ENCODE data around the gene YLPM1. TPM values are rescaled to one million over a fixed set of nuclear protein-coding genes. Genes with fewer than 3 reads are reported as not detected.

The YLPM1 gene
- total RNA-seq, 1 donor from 2014 or later = 70.4 TPM

DNA sequence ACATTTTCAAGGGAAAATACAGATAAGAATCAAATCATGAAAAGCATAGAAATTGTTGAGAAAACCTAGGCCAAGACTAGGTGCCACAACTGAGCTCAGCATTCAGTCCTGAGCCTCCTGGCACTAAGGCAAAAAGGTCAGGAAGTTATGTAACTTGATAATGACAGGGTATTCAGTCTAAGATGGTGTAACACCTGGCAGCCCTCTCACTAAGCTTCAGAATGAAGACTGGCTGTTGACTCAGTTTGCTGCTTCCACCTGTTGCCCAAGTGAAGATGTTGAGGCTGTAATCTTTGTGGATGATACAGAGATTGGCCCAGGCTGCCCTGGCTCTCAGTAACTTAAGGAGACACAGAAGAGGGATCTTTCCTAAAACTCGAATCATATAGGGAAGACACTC is 93.2 kb downstream of the YLPM1 start:
- no peak for DNase-seq (ENCODE audit: low spot score)
- Mint-ChIP-seq H3K9me3 (no peaks in the 10 kb centered on the region), H3K36me3 (ENCODE audit: low read depth) (no peaks in the 10 kb centered on the region), H3K27ac (no peak overlapping the region), H3K4me3 (no peak overlapping the region), H3K4me1 (ENCODE audit: low read depth) (peaks cover 21% of the 10 kb centered on the region), H3K27me3 (ENCODE audit: insufficient read depth) (no peaks in the 10 kb centered on the region)
- intact Hi-C loops (cut with micrococcal nuclease) = no loop called here

DNA sequence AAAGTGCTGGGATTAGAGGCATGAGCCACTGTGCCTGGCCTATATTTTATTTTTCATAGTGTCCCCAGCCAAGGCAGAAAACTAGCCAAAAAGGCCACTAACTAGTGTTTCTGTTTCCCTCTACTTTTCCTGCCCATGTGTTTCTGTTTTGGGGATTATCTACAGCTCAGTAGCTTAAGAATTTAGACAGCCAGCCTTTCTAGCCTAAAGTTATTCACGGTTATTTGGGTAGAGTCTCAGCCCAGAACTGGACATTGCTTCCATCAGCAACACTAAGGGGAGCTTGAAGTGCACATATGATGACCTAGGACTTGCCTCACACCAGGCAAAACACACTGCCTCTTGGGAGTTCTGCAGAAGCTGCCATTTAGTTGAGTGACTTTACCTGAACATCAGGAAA is 94.9 kb downstream of the YLPM1 start:
- H3K4me3 Mint-ChIP-seq = no peak overlapping the region

DNA sequence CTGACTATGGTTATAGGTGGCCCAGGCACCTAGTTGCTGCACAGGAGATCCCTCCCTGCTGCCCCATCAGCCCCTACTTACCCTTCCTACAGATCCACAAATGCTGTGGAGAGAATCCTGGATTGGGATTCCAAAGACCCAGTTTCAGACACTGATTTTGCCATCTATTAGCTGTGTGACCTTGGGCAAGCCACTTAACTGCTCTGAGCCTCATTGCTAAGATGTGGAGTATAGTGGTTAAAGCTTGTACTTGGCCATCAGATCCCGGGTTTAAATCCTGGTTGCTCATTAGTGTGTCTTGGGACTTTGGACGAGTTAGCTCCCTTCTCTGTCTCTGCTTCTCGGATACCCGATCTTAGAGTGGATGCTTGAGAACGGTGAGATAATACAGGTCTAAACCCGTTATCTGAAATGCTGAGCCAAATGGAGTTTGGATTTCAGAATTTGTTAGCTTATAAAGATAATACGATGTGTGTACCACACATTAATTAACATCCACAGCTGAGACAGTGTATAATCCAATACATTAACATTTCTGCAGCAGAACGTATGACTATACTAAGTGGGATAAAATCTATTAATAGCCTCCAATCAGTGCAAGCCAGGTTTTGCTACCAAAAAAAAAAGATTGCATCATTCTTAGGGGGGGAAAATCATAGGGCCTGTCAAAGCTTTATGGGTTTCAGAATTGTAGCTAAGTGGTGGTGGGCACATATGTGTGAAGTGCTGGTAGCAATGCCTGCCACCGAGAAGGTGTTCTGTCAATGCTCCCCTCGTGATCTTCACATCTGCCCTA is 96.8 kb downstream of the YLPM1 start:
- Mint-ChIP-seq H3K36me3 (ENCODE audit: low read depth) (no peaks in the 10 kb centered on the region), H3K9me3 (no peaks in the 10 kb centered on the region), H3K27ac (no peak overlapping the region), H3K27me3 (ENCODE audit: insufficient read depth) (no peaks in the 10 kb centered on the region), H3K4me1 (ENCODE audit: low read depth) (peaks cover 11% of the 10 kb centered on the region), H3K4me3 (no peak overlapping the region)
- DNase-seq (ENCODE audit: low spot score) = no peak
- intact Hi-C loops (cut with micrococcal nuclease) = no loop called here

More for the DNA sequence above, 94.9 kb downstream of the YLPM1 start:
- Mint-ChIP-seq H3K36me3 (ENCODE audit: low read depth) (no peaks in the 10 kb centered on the region), H3K27me3 (ENCODE audit: insufficient read depth) (no peaks in the 10 kb centered on the region), H3K27ac (no peak overlapping the region), H3K4me1 (ENCODE audit: low read depth) (peaks cover 12% of the 10 kb centered on the region), H3K9me3 (no peaks in the 10 kb centered on the region)
- DNase-seq (ENCODE audit: low spot score) = no peak
- intact Hi-C loops (cut with micrococcal nuclease) = no loop called here

GRCh38 chr14:74860899-74861733 is 98.0 kb downstream of the YLPM1 start:
- H3K4me3 Mint-ChIP-seq = no peak overlapping the region
- intact Hi-C loops (cut with micrococcal nuclease) = loop anchor here (1.0 kb wide), 4 partner anchors 21 to 227 kb away; no protein-coding TSS in a partner anchor
- peak; percentile 81 for DNase-seq (ENCODE audit: low spot score)
- no peak overlapping the region for H3K27ac Mint-ChIP-seq
- no peaks in the 10 kb centered on the region for H3K9me3 Mint-ChIP-seq
- peaks cover 12% of the 10 kb centered on the region for H3K4me1 Mint-ChIP-seq (ENCODE audit: low read depth)
- peaks cover 1% of the 10 kb centered on the region for H3K27me3 Mint-ChIP-seq (ENCODE audit: insufficient read depth)
- no peaks in the 10 kb centered on the region for H3K36me3 Mint-ChIP-seq (ENCODE audit: low read depth)

- H3K36me3 Mint-ChIP-seq (ENCODE audit: low read depth) = no peaks in the 10 kb centered on the region
- no peak overlapping the region for H3K27ac Mint-ChIP-seq
- H3K4me3 Mint-ChIP-seq = no peak overlapping the region
- peaks cover 2% of the 10 kb centered on the region for H3K27me3 Mint-ChIP-seq (ENCODE audit: insufficient read depth)
- intact Hi-C loops (cut with micrococcal nuclease) = loop anchor here (1.0 kb wide), 4 partner anchors 21 to 227 kb away; no protein-coding TSS in a partner anchor
- peaks cover 18% of the 10 kb centered on the region for H3K4me1 Mint-ChIP-seq (ENCODE audit: low read depth)
- H3K9me3 Mint-ChIP-seq = no peaks in the 10 kb centered on the region
- no peak for DNase-seq (ENCODE audit: low spot score)
These were observed 98.6 kb downstream of the YLPM1 start for GRCh38 chr14:74861734-74862090.

GRCh38 chr14:74863274-74863673 is 100.2 kb downstream of the YLPM1 start:
- Mint-ChIP-seq H3K27ac (no peak overlapping the region), H3K27me3 (ENCODE audit: insufficient read depth) (peaks cover 2% of the 10 kb centered on the region), H3K9me3 (no peaks in the 10 kb centered on the region), H3K36me3 (ENCODE audit: low read depth) (no peaks in the 10 kb centered on the region), H3K4me3 (no peak overlapping the region), H3K4me1 (ENCODE audit: low read depth) (peaks cover 33% of the 10 kb centered on the region)
- DNase-seq (ENCODE audit: low spot score) = no peak
- intact Hi-C loops (cut with micrococcal nuclease) = no loop called here

DNA sequence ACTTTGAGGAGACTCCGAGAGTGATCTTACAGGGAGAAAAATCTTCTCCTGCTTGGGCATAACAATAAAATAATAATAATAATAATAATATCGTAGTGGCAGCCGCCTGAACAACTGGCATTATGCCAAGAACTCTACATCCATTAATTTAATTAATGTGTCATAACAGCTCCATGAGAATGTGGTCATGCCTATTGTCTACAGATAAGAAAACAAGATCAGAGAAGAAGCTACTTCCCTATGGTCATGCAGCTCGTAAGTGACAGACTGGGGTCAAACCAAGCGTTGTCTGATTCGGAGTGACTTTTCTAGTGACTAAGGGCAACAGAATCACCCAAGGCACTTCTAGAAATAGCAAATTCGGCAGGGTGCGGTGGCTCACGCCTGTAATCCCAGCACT is 101.1 kb downstream of the YLPM1 start:
- DNase-seq (ENCODE audit: low spot score) = no peak
- intact Hi-C loops (cut with micrococcal nuclease) = no loop called here
- Mint-ChIP-seq H3K9me3 (no peaks in the 10 kb centered on the region), H3K4me3 (no peak overlapping the region), H3K27ac (no peak overlapping the region), H3K4me1 (ENCODE audit: low read depth) (peaks cover 35% of the 10 kb centered on the region), H3K36me3 (ENCODE audit: low read depth) (no peaks in the 10 kb centered on the region), H3K27me3 (ENCODE audit: insufficient read depth) (peaks cover 2% of the 10 kb centered on the region)

- no peak overlapping the region for H3K4me3 Mint-ChIP-seq
- no peak for DNase-seq (ENCODE audit: low spot score)
- peaks cover 2% of the 10 kb centered on the region for H3K27me3 Mint-ChIP-seq (ENCODE audit: insufficient read depth)
- H3K9me3 Mint-ChIP-seq = no peaks in the 10 kb centered on the region
- H3K36me3 Mint-ChIP-seq (ENCODE audit: low read depth) = no peaks in the 10 kb centered on the region
- intact Hi-C loops (cut with micrococcal nuclease) = no loop called here
- peaks cover 35% of the 10 kb centered on the region for H3K4me1 Mint-ChIP-seq (ENCODE audit: low read depth)
- no peak overlapping the region for H3K27ac Mint-ChIP-seq
These were observed 102.0 kb downstream of the YLPM1 start for GRCh38 chr14:74865156-74865555.

- intact Hi-C loops (cut with micrococcal nuclease) = no loop called here
- peak overlapping the region; percentile 59 for H3K27ac Mint-ChIP-seq
- no peaks in the 10 kb centered on the region for H3K36me3 Mint-ChIP-seq (ENCODE audit: low read depth)
- H3K4me3 Mint-ChIP-seq = no peak overlapping the region
- H3K27me3 Mint-ChIP-seq (ENCODE audit: insufficient read depth) = peaks cover 2% of the 10 kb centered on the region
- H3K4me1 Mint-ChIP-seq (ENCODE audit: low read depth) = peaks cover 29% of the 10 kb centered on the region
- no peaks in the 10 kb centered on the region for H3K9me3 Mint-ChIP-seq
- no peak for DNase-seq (ENCODE audit: low spot score)
These were observed 103.7 kb downstream of the YLPM1 start for GRCh38 chr14:74866708-74867389.

GRCh38 chr14:74867673-74868072 is 104.6 kb downstream of the YLPM1 start:
- intact Hi-C loops (cut with micrococcal nuclease) = no loop called here

DNA sequence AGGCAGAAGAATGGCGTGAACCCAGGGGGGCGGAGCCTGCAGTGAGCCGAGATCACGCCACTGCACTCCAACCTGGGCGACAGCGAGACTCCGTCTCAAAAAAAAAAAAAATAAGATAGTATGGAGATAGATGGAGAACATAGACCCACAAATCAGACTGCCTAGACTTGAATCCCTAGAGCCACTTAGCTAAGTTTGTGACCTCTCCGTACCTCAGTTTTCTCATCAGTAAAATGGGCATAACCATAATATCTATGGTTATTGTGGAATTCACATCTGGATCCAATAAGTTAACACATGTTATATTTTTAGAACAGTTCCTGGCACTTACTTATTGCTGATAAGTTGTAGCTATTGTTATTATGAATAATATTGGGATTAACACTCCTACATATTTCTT is 105.6 kb downstream of the YLPM1 start:
- Mint-ChIP-seq H3K4me3 (no peak overlapping the region), H3K27me3 (ENCODE audit: insufficient read depth) (peaks cover 4% of the 10 kb centered on the region), H3K9me3 (no peaks in the 10 kb centered on the region), H3K27ac (no peak overlapping the region), H3K4me1 (ENCODE audit: low read depth) (peaks cover 26% of the 10 kb centered on the region), H3K36me3 (ENCODE audit: low read depth) (no peaks in the 10 kb centered on the region)
- intact Hi-C loops (cut with micrococcal nuclease) = no loop called here
- no peak for DNase-seq (ENCODE audit: low spot score)

More at GRCh38 chr14:74867673-74868072, 104.6 kb downstream of the YLPM1 start:
- Mint-ChIP-seq H3K36me3 (ENCODE audit: low read depth) (no peaks in the 10 kb centered on the region), H3K27me3 (ENCODE audit: insufficient read depth) (peaks cover 2% of the 10 kb centered on the region), H3K4me1 (ENCODE audit: low read depth) (peaks cover 29% of the 10 kb centered on the region), H3K27ac (peak overlapping the region; percentile 59), H3K4me3 (no peak overlapping the region), H3K9me3 (no peaks in the 10 kb centered on the region)
- peak; percentile 48 for DNase-seq (ENCODE audit: low spot score)

DNA sequence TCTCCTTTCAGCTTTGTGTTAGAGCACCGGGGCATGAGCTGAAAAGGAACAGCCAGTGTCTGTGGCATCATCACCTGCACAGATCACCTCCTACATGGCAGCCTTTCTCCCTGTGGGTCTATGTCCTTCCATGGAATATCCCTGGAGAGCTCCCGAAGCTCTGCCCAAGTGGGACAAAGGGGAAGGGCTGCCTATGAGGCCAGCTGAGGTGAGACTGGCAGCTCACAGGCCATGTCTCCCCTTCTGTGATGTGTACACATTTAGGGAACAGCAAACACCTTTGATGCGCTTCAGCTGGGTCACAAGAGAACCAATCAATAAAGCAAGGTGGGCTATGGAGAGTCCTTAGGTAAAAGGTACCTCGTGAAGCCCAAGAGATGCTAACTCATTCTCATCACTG is 108.7 kb downstream of the YLPM1 start:
- Mint-ChIP-seq H3K4me3 (no peak overlapping the region), H3K9me3 (no peaks in the 10 kb centered on the region), H3K36me3 (ENCODE audit: low read depth) (no peaks in the 10 kb centered on the region), H3K4me1 (ENCODE audit: low read depth) (peaks cover 33% of the 10 kb centered on the region), H3K27ac (no peak overlapping the region), H3K27me3 (ENCODE audit: insufficient read depth) (peaks cover 2% of the 10 kb centered on the region)
- intact Hi-C loops (cut with micrococcal nuclease) = no loop called here
- DNase-seq (ENCODE audit: low spot score) = no peak

DNA sequence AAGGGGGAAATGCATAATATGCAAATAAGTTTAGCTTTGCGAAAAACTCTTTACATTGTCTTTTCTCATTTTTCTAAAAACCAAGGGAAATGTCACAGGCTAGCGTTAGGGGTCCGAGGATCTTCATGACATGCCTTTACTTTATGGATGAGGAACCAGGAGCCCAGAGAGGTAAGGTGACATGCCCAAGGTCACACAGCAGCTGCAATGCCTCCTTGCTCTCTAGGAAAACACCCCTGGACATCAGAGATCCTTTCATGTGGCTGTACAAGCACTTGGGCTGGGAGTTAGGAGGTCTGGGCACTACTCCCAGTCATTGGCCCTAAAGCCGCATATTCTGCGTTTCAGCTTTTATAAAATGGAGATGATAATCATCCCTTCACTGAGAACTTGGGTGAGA is 112.1 kb downstream of the YLPM1 start:
- no peaks in the 10 kb centered on the region for H3K36me3 Mint-ChIP-seq (ENCODE audit: low read depth)
- no peak for DNase-seq (ENCODE audit: low spot score)
- H3K4me3 Mint-ChIP-seq = no peak overlapping the region
- intact Hi-C loops (cut with micrococcal nuclease) = no loop called here
- peaks cover 2% of the 10 kb centered on the region for H3K27me3 Mint-ChIP-seq (ENCODE audit: insufficient read depth)
- H3K27ac Mint-ChIP-seq = no peak overlapping the region
- H3K9me3 Mint-ChIP-seq = no peaks in the 10 kb centered on the region
- peaks cover 16% of the 10 kb centered on the region for H3K4me1 Mint-ChIP-seq (ENCODE audit: low read depth)
